ENCODE data around the gene STAT6.

Gene STAT6

DNA sequence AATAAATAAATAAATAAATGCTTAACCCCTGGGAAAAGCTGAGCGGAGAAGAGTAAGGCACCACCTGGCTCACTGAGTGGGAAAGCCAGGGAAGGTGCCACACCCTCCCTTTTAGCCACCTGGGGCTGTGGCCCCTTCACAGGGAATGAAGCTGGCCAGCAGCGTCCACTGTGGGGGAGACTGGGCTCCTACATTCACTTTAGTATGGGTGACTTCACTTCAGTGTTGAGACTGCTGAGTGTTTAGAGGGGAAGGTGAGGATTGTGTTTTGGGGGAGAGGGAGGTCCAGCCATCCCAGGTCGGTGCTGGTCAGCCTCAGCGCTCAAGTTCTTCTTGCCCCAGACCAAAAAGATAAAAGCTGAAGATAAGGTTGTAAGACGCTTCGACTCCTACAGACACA lies 20.7 kb downstream of the STAT6 start:
- no peaks in the 10 kb centered on the region for H3K27me3 ChIP-seq (ENCODE audit: insufficient read depth, poor library complexity, severe bottlenecking)
- peak overlapping the region; percentile 93 for H3K4me3 ChIP-seq (ENCODE audit: severe bottlenecking)
- no peaks in the 10 kb centered on the region for H3K9me3 ChIP-seq (ENCODE audit: severe bottlenecking)
- TF ChIP-seq, protein P1, sequence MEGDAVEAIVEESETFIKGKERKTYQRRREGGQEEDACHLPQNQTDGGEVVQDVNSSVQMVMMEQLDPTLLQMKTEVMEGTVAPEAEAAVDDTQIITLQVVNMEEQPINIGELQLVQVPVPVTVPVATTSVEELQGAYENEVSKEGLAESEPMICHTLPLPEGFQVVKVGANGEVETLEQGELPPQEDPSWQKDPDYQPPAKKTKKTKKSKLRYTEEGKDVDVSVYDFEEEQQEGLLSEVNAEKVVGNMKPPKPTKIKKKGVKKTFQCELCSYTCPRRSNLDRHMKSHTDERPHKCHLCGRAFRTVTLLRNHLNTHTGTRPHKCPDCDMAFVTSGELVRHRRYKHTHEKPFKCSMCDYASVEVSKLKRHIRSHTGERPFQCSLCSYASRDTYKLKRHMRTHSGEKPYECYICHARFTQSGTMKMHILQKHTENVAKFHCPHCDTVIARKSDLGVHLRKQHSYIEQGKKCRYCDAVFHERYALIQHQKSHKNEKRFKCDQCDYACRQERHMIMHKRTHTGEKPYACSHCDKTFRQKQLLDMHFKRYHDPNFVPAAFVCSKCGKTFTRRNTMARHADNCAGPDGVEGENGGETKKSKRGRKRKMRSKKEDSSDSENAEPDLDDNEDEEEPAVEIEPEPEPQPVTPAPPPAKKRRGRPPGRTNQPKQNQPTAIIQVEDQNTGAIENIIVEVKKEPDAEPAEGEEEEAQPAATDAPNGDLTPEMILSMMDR (IDR thresholded peaks at IDR 0.05; ENCODE audit: poor library complexity, severe bottlenecking): no peak
- H3K4me1 ChIP-seq (ENCODE audit: insufficient read depth, poor library complexity, severe bottlenecking): peaks cover 24% of the 10 kb centered on the region
- H3K27ac ChIP-seq (ENCODE audit: poor library complexity, severe bottlenecking): peak overlapping the region; percentile 99
- DNase-seq (ENCODE audit: low spot score): no peak
- peaks cover 46% of the 10 kb centered on the region for H3K36me3 ChIP-seq (ENCODE audit: low read depth)
- no peak for ATAC-seq (ENCODE audit: low read depth)

DNA sequence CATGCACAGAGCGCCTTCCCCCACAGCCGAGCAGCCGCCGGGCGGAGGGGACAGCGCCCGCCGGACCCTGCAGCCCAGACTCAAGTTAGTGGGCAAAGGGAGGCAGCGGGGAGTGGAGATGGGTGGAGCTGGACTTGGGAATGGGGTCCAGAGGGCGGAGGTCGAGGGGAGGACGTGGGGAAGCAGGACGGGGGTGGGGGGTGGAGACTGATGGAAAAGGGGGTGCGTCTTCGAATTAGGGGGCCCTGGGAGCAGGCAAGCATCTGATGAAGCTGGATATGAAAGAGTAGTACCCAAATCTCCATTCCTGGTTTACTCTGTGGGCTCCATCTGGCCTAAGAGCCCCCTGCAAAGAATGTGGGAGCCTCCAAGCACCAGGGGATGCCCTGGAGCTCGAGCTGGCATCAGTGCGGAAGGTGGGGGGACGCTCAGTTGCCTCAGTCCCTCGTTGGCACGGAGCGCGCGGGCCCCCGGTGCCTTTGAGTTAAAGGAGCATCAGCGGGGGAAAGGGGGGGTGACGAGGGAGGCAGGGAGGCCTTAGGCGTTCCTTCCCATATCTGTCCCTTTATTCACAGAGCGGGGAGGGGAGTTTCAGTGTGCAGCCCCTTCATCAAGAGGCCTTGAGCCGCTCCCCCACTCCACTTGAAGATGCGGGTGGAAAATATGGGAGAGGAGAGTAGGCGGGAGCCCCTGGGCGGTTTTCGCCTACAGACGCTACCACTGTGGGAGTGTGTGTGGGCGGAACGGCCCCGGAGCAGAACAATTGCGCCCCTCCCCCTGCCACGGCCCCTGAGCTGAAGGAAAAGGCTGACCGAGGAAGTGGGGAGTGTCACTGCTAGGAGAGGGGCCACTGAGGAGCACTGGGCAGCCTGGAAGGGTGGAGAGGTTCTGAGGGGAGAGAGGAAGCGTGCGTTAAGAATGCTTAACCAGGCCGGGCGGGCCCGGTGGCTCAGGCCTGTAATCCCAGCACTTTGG lies 21.6 kb downstream of the STAT6 start:
- Histone ChIP-seq H3K27me3 (ENCODE audit: insufficient read depth, poor library complexity, severe bottlenecking) (no peaks in the 10 kb centered on the region), H3K27ac (ENCODE audit: poor library complexity, severe bottlenecking) (peak overlapping the region; percentile 99), H3K9me3 (ENCODE audit: severe bottlenecking) (no peaks in the 10 kb centered on the region), H3K4me1 (ENCODE audit: insufficient read depth, poor library complexity, severe bottlenecking) (peaks cover 21% of the 10 kb centered on the region), H3K4me3 (ENCODE audit: severe bottlenecking) (peak overlapping the region; percentile 93), H3K36me3 (ENCODE audit: low read depth) (peaks cover 36% of the 10 kb centered on the region)
- no peak for DNase-seq (ENCODE audit: low spot score)
- 0 out of 3 replicates have a peak, but pooled peaks have one; percentile 2 for ATAC-seq (ENCODE audit: low read depth)
- TF ChIP-seq, protein P1 (IDR thresholded peaks at IDR 0.05; ENCODE audit: poor library complexity, severe bottlenecking): no peak

DNA sequence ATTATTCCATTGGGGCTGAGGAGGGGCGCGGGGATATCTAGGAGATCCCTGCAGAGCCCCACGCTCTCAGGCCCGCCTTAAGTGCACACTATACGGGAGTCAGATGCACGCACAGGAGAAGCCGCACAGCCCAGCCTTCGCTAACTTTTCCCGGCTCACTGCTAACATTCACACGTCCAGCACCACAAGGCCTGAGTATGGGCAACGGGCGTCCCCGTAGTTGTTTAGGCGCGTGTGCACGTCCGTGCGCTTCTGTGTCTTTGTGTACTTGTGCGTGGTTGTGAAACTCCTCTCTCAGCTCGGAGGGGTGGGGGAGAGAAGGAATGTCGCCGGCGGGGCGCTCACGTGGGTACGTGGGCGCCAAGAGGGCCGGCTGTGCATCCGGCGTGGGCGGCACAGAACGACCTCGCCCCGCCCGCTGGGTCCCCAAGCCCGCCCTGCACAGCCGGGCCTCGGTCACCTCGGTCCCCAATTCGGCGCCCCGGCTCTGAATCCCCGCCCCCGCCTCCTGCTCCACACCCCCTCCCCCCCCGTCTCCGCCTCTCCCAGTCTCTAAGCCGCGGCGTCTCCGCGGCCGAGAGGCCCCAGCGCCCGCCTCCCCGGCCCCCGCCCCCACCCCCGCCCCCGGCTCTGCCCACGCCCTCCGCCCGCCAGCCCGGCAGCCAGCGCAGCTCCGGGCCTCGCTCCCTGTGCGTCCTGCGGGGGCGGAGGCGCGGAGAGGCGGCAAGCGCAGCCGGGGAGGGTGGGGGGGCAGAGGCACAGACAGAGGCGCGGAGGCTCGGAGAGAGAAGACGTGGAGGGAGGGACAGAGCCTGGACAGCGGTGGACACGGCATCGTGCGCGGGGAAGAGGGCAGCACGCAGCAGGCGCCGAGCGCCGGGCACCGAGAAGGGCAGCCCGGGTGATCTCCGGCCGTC lies 22.6 kb downstream of the STAT6 start, which contains the start of gene NAB2:
TSS of gene NAB2 (plus strand) at position 761 of the 917 bp plus-strand sequence. CDS start 158 bp downstream, outside the sequence.
- H3K27me3 ChIP-seq (ENCODE audit: insufficient read depth, poor library complexity, severe bottlenecking): no peaks in the 10 kb centered on the region
- ATAC-seq (ENCODE audit: low read depth) (peak; percentile 28), DNase-seq (ENCODE audit: low spot score) (peak; percentile 95)
- TF ChIP-seq, protein P1 (IDR thresholded peaks at IDR 0.05; ENCODE audit: poor library complexity, severe bottlenecking): no peak
- H3K36me3 ChIP-seq (ENCODE audit: low read depth): peaks cover 31% of the 10 kb centered on the region
- H3K27ac ChIP-seq (ENCODE audit: poor library complexity, severe bottlenecking): peak within 1 kb of the TSS; percentile 99
- no peaks in the 10 kb centered on the region for H3K9me3 ChIP-seq (ENCODE audit: severe bottlenecking)
- peak within 1 kb of the TSS; percentile 93 for H3K4me3 ChIP-seq (ENCODE audit: severe bottlenecking)
- peaks cover 13% of the 10 kb centered on the region for H3K4me1 ChIP-seq (ENCODE audit: insufficient read depth, poor library complexity, severe bottlenecking)

DNA sequence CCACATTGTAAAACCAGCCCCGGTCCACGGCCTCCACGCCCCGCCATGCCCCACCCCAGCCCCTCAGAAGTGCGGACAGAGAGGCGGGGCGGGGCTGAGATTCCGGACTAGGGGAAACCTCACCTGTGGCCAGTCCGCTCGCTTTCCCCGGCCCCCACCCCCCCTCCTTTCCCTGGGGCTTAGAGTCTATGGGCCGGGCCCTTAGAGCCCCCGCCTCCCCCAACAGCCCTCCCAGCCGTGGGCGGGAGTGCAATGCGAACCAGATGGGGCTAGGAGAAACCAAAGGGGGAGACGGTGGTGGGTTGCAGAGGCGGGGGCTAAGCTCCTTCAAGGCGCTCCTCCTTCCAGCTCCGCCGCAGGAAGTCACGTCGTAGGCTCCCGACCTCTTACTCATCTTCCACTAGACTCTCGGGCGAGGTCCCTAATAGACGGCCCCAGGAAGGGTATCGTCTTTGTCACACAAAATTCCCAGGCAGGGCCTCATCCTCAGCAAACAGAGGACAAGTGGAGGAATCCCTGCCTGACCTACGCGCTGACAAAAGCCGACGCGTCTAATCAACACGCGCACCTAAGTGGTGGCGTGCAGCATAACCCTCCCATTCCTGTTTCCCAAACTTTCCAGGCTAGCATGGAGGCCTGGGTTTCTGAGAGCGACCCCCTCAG lies 23.3 kb downstream of the STAT6 start:
- DNase-seq (ENCODE audit: low spot score): peak; percentile 94
- TF ChIP-seq, protein P1 (IDR thresholded peaks at IDR 0.05; ENCODE audit: poor library complexity, severe bottlenecking): no peak
- Histone ChIP-seq H3K27me3 (ENCODE audit: insufficient read depth, poor library complexity, severe bottlenecking) (no peaks in the 10 kb centered on the region), H3K27ac (ENCODE audit: poor library complexity, severe bottlenecking) (peak overlapping the region; percentile 99), H3K4me3 (ENCODE audit: severe bottlenecking) (peak overlapping the region; percentile 75), H3K36me3 (ENCODE audit: low read depth) (peaks cover 24% of the 10 kb centered on the region), H3K4me1 (ENCODE audit: insufficient read depth, poor library complexity, severe bottlenecking) (peaks cover 10% of the 10 kb centered on the region), H3K9me3 (ENCODE audit: severe bottlenecking) (no peaks in the 10 kb centered on the region)
- ATAC-seq (ENCODE audit: low read depth): peak; percentile 61

All from RWPE2 (cell line).